HT1080 (cell line): Measurements from ENCODE around the gene HAAO. TPM values are rescaled to one million over a fixed set of nuclear protein-coding genes. Genes with fewer than 3 reads are reported as not detected.

Experiments used
- DNase-seq: peaks from one replicate; pipeline ENCODE4 v3.0.0-alpha.2; 2015; ENCODE audit warnings: low read depth
- total RNA-seq: library from RNA; depleted of rRNA; stranded (reverse); fragments of >200 nt; shearing (Covaris generic); gene quantifications from 2 replicates; pipeline ENCODE4 v1.2.3, GENCODE V29; 2014

The HAAO gene
- total RNA-seq, 1 experiment from 2014 or later, result not detected

GRCh38 chr2:42768706-42769256 lies 23.6 kb downstream of the HAAO start:
- no peak for DNase-seq

GRCh38 chr2:42767899-42768705 lies 24.3 kb downstream of the HAAO start:
- no peak for DNase-seq

GRCh38 chr2:42767080-42767898 lies 25.1 kb downstream of the HAAO start:
- DNase-seq, result no peak

- no peak for DNase-seq
Observed at GRCh38 chr2:42765686-42766085, 26.7 kb downstream of the HAAO start.

GRCh38 chr2:42764901-42765300 lies 27.5 kb downstream of the HAAO start:
- DNase-seq, result no peak

- no peak for DNase-seq
Observed at GRCh38 chr2:42764096-42764495, 28.3 kb downstream of the HAAO start, which contains the start of gene OXER1. OXER1 (minus strand) TSS chr2:42764135; CDS start chr2:42764062, 73 bp downstream.

- DNase-seq, result no peak
Observed at GRCh38 chr2:42762823-42763804, 29.3 kb downstream of the HAAO start.

GRCh38 chr2:42762155-42762554 lies 30.2 kb downstream of the HAAO start:
- no peak for DNase-seq

- no peak for DNase-seq
Observed at GRCh38 chr2:42761554-42761953, 30.8 kb downstream of the HAAO start.

- no peak for DNase-seq
Observed at GRCh38 chr2:42758751-42759150, 33.6 kb downstream of the HAAO start.

- DNase-seq, result no peak
Observed at GRCh38 chr2:42757981-42758740, 34.2 kb downstream of the HAAO start.

- no peak for DNase-seq
Observed at GRCh38 chr2:42756966-42757513, 35.3 kb downstream of the HAAO start.

- DNase-seq, result no peak
Observed at GRCh38 chr2:42756150-42756775, 36.1 kb downstream of the HAAO start.

GRCh38 chr2:42755191-42755880 lies 37.0 kb downstream of the HAAO start:
- no peak for DNase-seq

GRCh38 chr2:42754776-42755140 lies 37.6 kb downstream of the HAAO start:
- no peak for DNase-seq

- DNase-seq, result no peak
Observed at GRCh38 chr2:42754021-42754775, 38.2 kb downstream of the HAAO start.

GRCh38 chr2:42752816-42753813 lies 39.3 kb downstream of the HAAO start:
- DNase-seq, result no peak
